Measurements from ENCODE around the gene CYSRT1. TPM values are rescaled to one million over a fixed set of nuclear protein-coding genes. Genes with fewer than 3 reads are reported as not detected.
"Not testable (repeated sequence)": the region's sequence is repeated elsewhere in the genome, so short reads cannot be mapped to it uniquely, and the experiment has no call there.

CYSRT1 gene
- total RNA-seq, 1 donor from 2014 or later = 0.17 TPM

DNA sequence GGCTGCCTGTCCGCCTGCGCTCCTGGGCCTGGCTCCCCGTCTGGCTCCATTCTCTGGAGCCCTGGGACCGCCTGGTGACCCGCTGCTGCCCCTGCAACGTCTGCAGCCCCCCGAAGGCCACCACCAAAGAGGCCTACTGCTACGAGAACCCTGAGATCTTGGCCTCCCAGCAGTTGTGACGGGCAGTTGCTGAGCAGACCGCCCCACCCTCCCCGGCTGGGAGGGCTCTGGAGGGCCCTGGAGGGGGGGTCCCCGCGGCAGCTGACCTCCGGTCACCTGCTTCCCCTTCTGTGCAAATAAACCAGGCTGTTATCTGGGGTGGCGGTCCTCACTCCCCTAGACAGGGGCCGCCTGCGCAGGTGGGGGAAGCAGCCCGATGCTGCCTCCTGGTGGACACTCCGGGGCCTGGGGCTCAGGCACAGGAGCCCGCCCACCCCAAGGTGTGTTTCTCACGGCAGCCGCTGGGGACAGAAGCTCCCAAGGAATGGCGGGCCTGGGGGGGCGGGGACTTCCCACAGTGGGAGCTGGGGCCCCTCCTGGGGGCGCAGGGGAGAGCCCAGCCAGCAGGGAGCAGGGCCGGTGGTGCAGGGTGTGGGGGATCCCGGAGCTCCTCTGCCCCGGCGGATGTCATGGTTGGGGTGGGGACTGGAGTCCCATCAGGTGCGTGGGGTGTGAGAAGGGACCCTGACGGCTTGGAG, 11.4 kb downstream of the CYSRT1 start:
- DNase-seq (ENCODE audit: low read depth) = no peak
- TF ChIP-seq, protein P1, sequence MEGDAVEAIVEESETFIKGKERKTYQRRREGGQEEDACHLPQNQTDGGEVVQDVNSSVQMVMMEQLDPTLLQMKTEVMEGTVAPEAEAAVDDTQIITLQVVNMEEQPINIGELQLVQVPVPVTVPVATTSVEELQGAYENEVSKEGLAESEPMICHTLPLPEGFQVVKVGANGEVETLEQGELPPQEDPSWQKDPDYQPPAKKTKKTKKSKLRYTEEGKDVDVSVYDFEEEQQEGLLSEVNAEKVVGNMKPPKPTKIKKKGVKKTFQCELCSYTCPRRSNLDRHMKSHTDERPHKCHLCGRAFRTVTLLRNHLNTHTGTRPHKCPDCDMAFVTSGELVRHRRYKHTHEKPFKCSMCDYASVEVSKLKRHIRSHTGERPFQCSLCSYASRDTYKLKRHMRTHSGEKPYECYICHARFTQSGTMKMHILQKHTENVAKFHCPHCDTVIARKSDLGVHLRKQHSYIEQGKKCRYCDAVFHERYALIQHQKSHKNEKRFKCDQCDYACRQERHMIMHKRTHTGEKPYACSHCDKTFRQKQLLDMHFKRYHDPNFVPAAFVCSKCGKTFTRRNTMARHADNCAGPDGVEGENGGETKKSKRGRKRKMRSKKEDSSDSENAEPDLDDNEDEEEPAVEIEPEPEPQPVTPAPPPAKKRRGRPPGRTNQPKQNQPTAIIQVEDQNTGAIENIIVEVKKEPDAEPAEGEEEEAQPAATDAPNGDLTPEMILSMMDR (conservative IDR thresholded peaks at IDR 0.05; ENCODE audit: low read depth, low read length) = peak; percentile 95
- H3K4me3 ChIP-seq (ENCODE audit: low read depth, low read length) = peak overlapping the region; percentile 23

DNA sequence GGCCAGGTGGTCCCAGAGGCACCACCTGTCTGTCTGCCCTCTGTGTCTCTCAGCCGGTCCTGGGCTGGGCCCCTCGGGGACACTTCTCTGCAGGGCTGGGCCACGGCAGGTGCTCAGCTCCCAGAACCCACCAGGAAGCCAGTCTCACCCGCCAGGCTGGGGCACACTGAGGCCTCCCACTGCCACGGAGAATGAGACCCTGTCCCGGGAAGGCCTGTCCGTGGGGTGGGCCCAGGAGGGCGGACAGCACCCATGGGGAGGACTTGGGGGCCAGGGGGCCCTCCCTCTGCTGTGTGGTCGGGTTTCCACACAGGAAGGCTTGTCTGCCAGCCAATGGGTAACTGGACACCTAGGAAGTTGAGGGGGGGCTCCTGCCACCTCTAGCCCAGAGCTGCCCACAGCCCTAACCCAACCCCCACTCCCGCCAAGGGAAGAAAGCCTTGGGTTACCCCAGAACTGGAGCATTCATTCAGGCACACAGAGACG, 12.0 kb downstream of the CYSRT1 start:
- DNase-seq (ENCODE audit: low read depth) = no peak
- H3K4me3 ChIP-seq (ENCODE audit: low read depth, low read length) = no peak overlapping the region
- TF ChIP-seq, protein P1 (conservative IDR thresholded peaks at IDR 0.05; ENCODE audit: low read depth, low read length) = no peak

DNA sequence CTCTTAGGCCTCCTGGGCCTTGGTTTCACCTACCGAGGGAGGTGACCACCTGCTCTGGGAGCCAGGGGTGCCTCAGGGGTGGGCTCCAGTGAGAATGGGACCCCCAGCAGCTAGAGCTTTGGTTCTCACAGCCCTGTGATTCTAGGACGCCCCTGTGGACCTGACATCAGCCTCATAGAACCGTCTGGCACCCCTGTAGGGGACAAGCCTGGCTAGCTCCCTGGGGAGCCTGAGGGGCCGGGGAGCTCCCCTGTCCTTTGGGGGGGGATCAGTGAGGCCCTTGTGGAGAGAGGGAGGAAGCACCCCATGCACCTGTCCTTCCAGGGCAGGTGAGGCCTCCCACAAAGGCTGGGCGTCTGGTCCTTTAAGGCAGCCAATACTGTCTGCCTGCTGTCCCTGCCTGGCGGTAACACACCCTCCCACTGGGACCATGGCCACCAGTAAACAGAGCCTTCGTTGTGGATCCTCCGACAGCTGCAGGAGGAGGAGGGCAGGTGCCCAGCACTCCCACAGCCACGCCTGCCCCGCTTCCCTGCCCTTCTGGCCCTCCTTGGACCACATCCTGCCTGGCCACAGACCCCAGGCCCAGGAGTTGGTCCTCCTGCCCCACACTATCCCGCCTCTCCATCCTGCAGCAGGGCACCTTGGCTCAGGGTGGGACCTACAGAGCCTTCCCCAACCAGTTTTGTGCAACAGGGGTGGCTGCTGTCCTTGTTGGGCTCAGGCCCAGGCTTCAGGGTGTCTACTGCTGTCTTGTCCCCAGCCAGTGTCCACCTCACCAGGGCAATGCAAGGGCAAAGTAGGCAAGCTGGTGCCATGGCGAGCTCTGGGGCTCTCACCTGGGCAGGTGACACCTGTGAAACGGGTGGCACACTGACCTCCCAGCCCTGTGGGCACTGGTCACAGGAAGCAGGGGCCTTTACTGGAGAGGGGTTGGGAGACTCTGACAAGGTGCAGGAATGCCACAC, 13.1 kb downstream of the CYSRT1 start:
- no peak overlapping the region for H3K4me3 ChIP-seq (ENCODE audit: low read depth, low read length)
- no peak for DNase-seq (ENCODE audit: low read depth)
- TF ChIP-seq, protein P1 (conservative IDR thresholded peaks at IDR 0.05; ENCODE audit: low read depth, low read length) = no peak

DNA sequence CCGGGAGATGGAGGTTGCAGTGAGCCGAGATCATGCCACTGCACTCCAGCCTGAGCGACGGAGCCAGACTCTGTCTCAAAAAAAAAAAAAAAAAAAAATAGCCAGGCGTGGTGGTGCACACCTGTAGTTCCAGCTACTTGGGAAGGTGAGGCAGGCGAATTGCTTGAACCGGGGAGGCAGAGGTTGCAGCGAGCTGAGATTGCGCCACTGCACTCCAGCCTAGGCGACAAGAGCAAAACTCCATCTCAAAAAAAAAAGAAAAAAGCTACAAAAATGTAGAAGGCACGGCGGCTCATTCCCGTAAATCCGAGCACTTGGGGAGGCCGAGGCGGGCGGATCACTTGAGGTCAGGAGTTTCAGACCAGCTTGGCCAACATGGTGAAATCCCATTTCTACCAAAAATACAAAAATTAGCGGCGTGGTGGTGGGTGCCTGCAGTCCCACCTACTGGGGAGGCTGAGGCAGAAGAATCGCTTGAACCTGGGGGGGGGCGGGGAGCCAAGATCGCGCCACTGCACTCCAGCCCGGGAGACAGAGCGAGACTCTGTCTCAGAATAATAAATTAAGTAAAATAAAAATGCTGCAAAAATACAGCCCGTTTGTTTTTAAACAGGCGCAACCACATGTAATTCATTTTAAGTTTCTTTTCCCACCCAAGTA, 14.7 kb downstream of the CYSRT1 start:
- DNase-seq (ENCODE audit: low read depth) = not testable (repeated sequence)

DNA sequence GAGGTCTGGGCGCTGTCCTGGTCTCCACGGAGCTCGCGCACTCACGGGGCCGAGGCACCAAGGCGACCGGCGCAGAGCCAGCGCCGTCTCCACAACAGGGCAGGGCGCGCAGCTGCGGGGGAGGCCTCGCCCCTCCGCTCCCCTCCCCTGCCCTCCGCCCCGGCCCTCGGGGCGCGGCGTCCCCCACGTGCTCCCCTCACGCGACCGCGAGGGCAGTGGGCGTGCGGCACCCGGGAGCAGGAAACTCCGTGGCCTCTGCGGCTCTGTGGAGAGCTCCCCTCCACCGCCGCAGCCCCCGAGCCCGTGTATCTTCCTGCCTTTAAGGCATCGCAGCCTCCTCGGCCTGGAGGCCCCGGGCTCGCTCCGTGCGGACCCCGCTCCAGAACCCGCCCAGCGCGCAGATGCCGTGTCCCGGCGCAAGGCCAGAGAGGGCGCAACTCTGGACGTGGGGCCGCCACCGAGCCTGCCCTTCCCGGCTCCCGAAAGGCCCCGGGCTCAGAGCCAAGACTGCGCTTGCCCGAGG, 15.4 kb downstream of the CYSRT1 start:
- H3K4me3 ChIP-seq (ENCODE audit: low read depth, low read length) = peak overlapping the region; percentile 82
- TF ChIP-seq, protein P1 (conservative IDR thresholded peaks at IDR 0.05; ENCODE audit: low read depth, low read length) = peak; percentile 13
- no peak for DNase-seq (ENCODE audit: low read depth)

More for the DNA sequence above, 14.7 kb downstream of the CYSRT1 start:
- H3K4me3 ChIP-seq (ENCODE audit: low read depth, low read length) = peak overlapping the region; percentile 82

DNA sequence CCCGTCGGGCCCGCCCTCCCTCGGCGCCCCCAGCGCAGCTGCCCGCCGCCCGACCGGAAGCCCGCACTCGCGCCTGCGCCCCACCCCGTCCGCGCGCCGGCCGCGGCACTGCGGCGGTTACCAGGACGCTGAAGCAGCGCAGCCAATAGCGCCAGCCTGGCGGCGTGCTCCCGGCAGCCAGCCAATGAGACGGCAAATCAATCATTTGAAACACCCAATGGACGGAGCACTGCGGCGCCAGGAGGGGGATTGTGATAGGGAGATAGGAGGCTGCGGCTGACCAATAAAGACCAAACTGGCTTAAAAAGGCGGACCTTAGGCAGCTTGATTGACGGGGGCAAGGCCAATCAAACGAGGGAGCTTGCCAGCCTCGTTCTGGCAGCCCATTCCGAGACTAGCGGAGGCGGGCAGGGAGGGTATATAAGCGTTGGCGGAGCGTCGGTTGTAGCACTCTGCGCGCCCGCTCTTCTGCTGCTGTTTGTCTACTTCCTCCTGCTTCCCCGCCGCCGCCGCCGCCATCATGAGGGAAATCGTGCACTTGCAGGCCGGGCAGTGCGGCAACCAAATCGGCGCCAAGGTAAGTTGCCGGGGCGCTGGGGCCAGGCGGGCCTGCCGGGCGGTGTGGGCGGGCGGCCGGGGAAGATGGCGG, 16.0 kb downstream of the CYSRT1 start, which contains the start of gene TUBB4B:
TUBB4B (plus strand) TSS at position 447 of the 649 bp plus-strand sequence; CDS start at position 521, 74 bp downstream.
- peak within 1 kb of the TSS; percentile 93 for H3K4me3 ChIP-seq (ENCODE audit: low read depth, low read length)
- TF ChIP-seq, protein P1 (conservative IDR thresholded peaks at IDR 0.05; ENCODE audit: low read depth, low read length) = no peak
- DNase-seq (ENCODE audit: low read depth) = peak; percentile 98
